HL-60/S4 treated with retinoic acid at 250 ng/mL for 4 days and 3 days (cell line): Measurements from ENCODE around the gene CADM3.

Experiments used
- in situ Hi-C: fragments of 300-500 bp; cut with MboI; formaldehyde crosslinking; loops from 2 replicates; pipeline ENCODE4 v1.7.0; 2022; ENCODE audit warnings: low sequenced_read_pairs

The CADM3 gene

DNA sequence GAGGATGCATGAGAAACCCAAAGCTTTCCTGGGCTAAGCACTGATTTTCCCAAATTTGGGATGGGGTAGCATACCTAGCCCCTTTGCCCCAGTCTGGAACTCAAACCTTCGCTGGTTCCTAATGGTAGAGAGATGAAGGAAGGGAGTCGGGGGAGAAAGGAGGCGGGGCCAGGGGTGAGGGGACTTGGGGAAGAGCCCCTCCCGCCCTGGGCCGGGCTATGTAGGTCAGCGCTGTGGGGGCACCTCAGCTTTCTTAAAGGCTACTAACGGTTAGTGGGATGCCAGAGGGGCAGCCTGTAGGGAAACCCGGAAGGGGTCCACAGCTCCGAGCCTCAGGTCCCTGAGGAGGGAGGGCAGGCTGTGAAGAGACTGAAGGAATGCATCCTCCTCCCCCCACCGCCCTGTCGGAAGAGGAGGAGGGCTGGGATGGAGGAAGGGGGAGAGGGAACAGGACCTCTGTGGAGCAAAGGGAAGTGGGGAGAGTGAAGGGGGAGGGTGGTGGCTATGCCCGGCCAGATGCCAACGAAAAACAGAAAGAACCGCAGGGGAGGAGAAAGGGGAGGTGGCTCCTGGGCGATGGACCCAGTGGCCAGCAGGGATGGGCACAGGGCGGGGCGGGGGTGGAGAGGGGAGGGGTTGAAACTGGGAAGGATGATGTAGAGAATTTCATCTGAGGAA, 1.3 kb downstream of the CADM3 start:
- in situ Hi-C loops: no loop called here

DNA sequence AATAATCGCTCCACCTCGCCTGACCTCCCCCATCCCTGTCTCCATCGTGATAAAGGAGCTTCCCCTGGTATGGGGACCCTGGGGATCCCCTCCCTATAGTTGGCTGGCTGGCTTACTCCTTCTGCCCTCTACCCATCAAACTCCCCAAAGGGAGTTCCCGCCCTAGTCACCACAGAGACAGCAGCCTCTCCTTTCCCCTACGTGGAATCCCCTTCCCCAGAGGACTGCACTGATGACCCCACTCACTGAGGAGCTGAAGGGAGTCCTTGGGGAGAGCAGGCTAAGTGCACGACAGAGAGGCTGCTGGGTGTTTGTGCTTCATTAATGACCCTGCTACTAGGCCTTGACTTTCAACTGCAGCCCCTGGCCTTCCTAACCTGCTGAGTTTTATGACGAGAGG, 1.9 kb downstream of the CADM3 start:
- in situ Hi-C loops: no loop called here

DNA sequence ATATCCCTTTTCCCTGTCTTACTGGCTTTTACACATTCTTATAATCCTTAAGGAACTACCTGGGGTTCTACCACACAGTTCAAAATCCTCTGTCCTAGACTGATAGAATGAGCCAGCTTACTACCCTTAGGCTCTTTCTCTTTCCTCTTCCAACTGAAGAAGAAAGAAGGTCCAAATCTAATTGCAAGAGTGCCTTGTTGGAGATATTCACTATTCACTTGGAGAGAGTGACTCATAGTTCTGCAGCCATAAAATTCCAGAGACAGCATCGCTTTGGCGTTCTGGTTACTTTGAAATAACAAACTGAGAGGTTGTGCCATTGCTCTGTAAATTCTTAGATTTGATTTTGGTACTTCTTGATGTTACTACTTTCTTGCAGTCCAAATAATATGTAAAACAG, 4.2 kb downstream of the CADM3 start:
- in situ Hi-C loops: no loop called here

DNA sequence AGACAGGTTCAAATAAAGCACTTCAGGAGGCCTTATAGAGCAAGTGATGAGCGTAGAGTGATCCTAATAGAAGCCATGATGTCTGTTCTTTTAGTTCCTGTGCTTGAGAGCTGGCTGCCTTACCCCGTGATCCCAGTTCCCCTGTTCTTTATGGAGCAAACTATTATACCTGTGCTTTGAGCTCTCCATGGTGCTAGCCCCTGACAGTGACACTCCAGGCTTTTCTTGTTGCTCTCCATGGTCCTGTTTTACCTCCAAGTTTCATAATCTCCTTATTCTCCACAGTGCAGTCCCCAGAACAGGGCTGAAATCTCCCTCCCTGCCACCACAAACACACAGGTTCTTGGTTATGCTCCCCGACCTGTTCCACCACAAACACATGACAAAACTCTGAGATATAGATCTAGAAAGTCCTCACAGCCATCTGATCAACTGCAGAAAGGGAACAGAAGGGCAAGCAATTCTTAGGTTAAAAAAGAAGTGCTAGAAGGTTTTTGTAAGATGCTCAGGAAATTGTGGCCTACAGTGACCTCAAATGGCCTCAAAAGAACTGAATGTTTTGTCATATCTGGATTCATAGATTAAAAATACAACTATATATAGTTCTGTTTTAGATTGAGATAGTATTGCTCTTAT, 6.0 kb downstream of the CADM3 start:
- in situ Hi-C loops: no loop called here

DNA sequence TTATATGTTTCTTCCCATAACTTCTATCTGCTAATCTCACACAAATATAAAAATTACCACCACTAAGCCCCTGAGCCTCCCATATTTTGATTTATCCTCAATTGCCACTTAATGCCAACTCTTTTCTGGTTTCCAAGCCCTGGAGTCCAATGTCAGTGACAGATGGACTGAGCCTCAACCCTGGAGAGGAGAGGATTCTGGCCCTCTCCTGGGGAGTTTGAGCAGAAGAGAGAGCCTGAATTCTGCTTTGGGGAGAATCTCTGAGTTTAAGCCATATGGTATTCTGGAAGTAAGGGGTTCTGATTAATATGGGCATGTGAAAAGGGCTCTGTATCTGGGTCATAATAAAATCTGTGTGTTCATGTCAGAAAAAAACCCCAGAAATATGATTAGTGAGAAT, 8.5 kb downstream of the CADM3 start:
- in situ Hi-C loops: no loop called here

DNA sequence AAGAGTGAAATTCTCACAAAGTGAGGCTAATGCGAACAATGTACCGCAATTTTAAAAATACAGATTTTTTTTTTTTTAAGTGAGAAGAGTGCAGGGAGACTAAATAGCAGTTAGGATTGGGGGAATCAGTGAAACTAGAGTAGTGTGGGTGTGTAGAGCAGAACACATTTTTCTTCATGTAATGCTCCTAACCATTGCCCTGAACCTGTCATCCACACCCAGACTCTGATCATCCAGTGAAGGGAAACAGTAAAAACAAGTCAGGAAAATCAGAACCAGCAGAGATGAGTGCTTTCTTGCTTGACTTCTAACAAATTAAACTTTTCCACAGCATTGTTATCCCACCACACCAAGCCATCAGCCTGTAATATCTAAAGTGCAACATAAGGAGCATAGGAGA, 9.1 kb downstream of the CADM3 start:
- in situ Hi-C loops: no loop called here

DNA sequence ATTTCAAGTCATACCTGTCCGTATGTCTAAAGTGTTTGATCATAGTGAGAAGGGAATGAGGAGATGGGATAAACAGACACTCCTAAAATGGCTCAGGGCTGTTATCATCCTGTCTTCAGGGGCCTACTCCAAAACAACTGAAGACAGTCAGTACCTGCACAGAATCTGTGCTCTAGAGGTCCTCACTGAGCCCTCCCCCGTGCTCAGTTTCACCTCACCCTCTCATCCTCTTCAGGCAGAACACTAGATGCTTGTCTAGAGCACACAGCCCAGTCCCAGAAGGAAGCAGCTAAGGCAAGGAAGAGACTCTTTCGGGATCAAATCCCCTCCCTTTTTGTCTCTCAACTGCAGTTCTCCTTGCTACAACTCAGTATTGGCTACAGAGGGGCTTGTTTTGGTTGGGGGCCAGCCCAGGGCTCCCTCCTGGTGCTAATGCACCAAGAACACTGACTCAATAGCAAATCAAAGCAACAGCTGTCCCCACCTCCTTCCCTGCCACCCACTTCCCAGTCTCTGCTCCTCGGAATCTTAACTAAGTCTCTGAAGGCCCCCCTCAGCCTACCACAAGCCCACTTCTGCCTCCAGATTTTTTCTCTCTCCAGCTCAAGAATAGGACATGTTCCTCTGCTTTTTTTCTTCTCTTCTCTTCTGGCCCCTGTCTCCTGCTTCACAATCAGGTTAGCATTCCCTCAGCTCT, 10.1 kb downstream of the CADM3 start:
- in situ Hi-C loops: no loop called here

DNA sequence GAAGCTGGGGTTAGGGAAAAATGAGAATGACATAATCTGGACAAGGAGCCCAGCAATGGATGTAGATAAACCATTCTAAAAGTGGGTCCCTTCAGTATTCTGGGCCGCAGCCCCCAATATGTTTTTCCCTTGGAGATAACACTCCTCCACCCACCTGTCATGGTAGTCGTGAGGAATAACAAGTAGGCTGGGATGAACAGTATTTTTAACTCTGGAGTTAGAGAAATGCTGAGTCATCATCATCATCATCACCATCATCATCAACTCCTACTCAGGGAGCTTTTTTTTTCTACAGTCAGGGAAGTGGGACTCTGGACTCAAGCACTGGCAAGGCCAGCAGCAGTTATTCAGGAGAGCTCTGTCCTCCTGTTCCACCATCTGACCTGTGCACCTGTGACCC, 12.8 kb downstream of the CADM3 start:
- in situ Hi-C loops: no loop called here

DNA sequence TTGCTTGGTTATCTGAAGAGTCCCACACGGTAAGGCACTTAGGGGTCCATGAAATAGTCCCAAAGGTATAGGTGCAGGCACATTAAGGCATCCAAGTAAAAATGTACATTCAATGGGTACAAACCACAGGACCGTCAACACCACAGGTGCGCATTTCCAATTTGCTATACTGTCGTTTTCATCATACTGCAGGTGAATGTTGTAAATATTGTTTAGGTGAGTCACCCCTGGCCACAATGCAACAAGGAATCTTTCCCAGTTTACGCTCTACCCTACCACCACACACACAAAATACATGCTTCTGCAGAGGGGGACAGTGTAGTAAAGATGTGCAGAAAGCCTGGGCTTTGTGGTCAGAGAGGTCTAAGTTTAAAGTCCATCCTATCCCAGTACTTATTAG, 13.7 kb downstream of the CADM3 start:
- in situ Hi-C loops: no loop called here

DNA sequence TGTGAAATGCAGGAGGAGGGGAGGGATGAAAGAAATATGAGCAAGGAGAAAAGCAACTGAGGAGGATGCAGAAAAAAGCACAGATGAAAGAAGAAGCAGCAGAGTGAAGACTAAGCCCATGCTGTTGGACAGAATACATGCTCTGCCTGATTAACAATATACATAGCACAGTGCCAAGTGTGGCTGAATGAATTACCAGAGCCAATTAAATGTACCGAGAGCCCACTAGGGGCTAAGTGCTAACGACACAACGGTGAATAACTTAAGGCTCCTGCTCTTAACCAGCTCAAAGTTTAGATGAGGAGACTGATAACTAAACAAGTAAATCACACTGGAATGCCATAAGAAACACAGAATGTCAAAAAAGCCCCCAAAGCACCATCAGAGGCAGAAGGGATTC, 15.6 kb downstream of the CADM3 start:
- in situ Hi-C loops: no loop called here

DNA sequence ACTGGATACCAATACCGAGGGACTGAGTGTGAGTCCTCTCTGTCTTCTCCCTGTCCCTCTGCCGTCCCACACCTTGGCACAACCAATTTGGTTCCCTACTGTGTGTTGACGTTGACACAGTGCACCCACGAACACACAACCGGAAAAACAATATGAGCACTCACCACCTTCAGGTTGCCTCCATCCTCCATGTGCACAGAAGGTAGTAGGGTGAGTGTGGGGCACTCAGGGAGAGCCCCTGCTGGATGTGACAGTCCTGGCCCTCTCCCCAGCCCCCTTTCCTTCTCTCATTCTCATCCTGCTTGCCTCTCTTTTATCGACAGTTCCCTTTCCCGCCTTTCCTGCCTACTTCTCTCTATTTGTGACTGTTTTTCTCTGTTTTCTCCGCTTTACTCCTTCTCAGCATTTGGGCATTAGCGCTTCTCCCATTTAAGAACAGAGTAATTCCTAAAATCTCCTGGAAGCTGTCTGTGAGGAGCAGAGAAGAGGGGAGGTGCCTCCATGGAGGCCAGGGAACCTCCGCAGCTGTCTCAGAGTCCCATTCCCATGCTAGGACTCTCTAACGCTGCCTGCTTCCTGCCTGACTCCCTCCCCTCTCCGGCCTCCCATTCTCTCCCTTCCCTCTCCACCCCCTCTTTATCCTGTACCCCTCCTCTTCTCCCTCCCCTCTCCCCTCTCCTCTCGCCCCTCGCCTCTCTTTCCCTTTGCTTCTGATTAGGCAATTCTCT, 16.4 kb downstream of the CADM3 start:
- in situ Hi-C loops: no loop called here

DNA sequence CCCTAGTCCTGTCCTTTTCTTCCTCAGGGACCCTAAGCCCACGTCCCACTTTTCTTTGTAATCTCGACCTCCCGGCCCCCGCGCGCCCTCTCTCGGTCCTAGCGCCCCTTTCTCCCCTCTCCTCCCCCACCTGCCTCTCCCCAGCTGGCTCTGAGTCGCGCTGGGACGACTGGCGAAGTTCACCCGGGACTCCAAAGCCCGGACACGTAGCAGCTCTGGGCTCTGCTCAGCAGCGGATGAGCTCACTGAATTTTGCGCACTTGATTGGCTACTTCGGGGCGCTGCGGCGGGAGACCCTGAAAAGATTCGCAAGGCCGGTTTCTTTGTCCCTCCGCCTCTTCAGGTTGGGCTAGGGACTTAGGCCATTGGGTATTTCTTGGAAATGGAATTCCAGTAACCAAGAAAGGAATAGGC, 17.0 kb downstream of the CADM3 start:
- in situ Hi-C loops: no loop called here

DNA sequence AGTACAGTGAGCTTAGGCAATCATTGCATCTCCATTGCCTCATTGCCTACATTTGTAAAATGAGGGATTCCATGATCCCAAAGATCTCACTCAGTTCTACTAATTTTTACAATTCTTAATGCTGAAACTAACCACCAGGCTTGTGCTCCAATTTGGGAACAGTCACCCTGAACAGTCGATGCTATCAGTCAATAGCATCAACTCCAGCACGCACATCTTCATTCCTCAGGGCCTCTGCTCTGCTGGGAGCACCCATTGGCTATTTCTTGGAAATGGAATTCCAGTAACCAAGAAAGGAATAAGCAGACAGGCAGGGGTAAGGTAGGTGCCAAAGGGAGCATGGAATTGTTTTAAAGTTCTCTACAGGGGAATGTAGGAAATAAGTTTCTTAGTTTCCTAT, 19.0 kb downstream of the CADM3 start:
- in situ Hi-C loops: no loop called here

DNA sequence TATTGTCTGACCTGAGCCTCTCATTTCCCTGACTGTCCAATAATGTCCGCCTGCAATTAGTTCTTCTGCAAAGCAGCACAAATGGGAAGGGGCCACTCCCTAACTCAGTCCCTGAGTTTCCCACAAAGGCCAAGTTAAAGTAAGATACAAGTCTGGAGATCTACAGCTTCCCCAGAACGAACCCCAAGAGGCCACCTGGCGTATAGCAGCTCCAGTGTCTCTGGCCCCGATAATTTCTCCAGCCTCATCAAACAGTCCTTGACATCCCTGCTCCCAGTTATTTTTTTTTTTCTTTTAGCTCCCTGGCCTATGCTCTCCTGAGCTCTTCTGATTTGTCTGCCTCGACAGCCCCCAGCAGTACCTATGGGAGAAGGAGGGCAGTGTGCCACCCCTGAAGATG, 25.1 kb downstream of the CADM3 start:
- in situ Hi-C loops: no loop called here

DNA sequence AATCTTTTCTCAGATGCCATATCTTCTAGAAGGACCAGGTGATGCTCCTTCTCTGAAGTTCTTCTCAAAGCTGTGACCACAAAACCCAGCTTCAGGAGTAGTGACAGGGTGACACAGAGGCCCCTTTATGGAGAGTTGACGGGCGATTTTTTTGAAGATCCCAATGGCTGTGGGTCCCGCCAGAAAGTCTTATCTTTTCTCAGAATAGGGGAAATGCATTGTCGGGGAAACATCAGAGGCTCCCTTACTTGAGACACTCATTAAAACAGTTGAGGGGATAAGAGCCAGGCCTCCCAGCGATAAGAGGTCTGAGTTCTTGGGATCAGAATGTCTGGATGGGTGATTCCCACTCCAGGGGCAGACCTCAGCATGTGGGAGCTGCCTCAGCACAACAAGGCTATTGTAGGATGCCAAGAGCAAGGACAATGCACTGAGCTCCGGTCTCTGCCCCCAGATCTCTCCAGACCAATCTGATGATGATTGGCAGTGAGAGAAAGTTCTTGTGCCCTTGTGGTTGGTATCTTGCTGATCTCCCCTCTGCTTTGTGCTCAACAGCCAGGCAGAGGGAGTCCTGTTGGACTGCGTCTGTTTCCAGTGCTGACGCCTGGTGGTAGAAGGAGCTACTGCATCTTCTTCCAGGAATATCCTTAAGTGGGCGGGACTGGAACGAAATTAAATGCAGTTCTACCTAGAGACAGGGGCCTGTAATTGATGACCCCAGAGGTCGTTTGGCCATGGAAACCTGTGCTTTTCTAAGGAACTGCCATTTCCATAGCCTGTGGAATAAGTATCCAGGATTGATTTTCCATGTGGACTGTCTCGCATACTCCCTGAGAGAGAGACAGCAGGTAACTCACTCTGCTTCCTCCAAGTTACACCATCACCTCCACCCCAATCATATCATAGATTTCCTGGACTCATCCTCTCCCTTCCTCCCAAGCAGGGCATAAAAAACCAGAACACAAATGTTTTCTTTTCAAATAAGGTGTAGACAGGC, 26.4 kb downstream of the CADM3 start:
- in situ Hi-C loops: no loop called here

DNA sequence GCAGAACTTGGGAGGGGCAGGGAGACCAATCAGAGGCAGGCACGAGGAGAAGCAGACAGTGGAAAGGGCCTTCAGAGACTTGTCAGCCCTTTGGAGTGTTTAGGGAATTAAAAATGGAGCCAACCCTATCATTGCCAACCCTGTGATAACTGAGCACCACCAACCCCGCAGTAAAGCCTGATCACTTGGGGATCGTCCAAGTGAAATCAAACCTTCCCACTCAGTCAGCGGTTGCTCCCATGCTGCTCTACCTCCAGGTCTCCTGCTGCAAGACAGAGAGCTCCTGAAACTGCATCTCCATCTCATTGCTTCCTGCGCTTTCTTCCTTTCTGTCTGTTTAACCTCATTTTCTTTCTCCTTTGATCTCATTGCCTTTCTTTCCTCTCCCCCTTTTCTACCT, 28.5 kb downstream of the CADM3 start:
- in situ Hi-C loops: no loop called here

DNA sequence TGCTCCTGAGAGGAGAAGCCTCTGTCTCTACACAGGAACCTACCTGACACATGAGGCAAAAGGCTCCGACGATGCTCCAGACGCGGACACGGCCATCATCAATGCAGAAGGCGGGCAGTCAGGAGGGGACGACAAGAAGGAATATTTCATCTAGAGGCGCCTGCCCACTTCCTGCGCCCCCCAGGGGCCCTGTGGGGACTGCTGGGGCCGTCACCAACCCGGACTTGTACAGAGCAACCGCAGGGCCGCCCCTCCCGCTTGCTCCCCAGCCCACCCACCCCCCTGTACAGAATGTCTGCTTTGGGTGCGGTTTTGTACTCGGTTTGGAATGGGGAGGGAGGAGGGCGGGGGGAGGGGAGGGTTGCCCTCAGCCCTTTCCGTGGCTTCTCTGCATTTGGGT, 29.4 kb downstream of the CADM3 start:
- in situ Hi-C loops: no loop called here

DNA sequence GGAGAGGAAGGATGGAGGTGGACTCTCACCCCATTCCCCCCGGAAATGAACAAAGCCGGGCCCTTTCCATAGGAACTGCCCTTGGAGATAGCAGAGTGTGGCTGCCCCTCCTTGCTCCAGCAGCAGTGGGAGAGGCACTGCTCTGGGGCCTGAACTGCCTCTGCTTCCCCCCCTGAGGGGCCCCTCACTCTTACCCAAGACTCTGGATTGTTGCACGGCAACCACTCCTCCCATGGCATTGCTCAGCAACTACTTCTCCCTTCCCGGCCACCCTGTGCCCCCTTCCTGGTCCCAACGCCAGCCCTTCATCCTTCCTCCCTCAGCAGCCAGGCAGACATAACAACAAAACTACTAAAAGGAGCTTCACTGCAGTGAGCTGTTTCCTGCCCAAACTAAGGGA, 30.2 kb downstream of the CADM3 start:
- in situ Hi-C loops: no loop called here

DNA sequence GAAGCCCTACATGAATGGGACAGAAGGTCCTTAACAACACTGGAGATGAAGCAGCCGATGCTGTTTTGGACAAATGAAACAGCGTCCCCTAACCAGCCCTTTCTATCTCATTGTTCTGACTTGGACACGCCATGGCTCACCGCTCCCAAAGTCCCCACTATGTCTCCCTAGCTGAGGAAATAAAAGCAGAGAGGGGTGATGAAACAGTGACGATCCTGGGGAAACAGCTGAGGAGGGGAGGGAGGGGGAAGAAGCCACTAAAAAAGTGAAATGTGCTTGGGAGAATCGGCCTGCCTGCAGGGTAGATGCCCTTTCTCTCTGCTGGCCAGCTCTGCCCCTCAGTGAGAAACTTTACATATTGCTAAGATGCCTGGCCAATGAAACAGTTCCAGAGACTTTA, 32.2 kb downstream of the CADM3 start:
- in situ Hi-C loops: no loop called here
